ENCODE results near the gene PARVA.

PARVA gene

DNA sequence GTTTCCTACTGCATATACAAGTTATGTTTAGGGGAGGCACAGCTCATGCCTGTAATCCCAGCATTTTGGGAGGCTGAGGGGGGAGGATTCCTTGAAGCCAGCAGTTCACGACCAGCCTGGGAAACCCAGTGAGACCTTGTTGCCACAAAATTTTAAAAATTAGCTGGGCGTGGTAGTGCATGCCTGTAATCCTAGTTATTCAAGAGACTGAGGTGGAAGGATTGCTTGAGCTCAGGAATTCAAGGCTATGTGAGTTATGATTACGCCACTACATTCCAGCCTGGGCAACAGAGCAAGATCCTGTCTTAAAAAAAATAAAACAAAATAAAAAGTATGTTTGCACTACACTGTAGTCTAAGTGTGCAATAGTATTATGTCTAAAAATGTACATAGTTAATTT, 188.0 kb downstream of the PARVA start:
- no peak for DNase-seq

DNA sequence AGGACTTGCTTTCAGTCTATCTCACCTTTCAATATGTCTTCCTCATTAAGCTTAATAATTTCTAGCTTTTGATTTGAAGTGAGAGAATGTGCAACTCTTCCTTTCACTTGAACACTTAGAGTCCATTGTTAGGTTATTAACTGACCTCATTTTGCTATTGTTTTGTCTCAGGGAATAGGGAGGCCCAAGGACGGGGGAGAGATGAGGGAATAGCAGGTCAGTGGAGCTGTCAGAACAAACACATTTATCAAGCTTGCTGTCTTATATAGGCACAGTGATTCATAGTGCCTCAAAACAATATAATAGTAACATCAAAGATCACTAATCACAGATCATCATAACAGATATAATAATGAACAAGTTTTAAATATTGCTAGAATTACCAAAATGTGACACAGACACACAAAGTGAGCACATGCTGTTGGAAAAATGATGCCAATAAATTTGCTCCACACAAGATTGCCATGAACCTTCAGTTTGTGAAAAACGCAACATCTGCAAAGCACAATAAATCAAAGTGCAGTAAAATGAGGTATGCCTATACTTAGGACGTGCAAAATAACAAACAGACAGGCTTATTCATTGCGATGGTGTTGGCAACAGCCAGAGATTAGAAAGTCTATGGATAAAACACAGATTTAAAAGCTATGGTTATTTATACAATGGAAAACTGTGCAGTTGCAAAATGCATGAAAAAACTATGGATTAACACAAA, 190.5 kb downstream of the PARVA start:
- no peak for DNase-seq

- no peak for DNase-seq
These were observed 192.4 kb downstream of the PARVA start for GRCh38 chr11:12569499-12570425.

DNA sequence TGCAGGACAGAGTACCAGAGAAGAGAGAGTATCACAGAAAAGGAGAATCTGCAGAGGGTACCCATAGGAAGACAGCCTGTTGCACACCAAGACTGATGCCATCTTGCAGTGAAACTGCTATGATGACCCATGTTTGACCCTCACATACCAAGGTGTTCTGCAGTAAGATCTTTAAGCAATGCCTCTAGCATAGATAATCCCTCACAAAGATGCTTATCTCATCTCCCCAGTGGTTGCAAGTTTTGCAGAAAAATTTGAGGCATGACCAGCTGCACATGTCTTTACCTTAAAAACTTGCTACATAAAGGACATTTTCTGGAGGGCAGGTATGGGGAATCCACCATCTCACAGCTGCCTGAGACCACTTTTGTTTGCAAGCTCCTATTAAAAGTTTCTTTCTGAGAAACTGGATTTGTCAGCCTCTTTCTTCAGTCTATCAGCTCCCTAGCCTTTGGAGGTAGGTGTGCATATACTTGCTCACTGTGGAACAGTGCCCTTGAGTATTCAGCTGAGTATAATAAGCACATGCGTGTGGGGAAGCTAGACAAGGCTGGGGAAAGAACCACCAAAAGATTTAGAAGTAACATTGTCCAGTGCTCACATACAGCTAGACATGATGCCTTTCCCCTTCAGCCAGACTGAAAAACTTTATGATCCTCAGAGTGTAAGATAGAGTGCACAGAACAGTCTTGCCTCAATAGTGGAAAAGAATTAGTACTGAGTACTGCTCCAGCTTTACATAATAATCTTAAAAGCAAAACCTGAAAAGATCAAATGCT, 196.5 kb downstream of the PARVA start:
- no peak for DNase-seq

DNA sequence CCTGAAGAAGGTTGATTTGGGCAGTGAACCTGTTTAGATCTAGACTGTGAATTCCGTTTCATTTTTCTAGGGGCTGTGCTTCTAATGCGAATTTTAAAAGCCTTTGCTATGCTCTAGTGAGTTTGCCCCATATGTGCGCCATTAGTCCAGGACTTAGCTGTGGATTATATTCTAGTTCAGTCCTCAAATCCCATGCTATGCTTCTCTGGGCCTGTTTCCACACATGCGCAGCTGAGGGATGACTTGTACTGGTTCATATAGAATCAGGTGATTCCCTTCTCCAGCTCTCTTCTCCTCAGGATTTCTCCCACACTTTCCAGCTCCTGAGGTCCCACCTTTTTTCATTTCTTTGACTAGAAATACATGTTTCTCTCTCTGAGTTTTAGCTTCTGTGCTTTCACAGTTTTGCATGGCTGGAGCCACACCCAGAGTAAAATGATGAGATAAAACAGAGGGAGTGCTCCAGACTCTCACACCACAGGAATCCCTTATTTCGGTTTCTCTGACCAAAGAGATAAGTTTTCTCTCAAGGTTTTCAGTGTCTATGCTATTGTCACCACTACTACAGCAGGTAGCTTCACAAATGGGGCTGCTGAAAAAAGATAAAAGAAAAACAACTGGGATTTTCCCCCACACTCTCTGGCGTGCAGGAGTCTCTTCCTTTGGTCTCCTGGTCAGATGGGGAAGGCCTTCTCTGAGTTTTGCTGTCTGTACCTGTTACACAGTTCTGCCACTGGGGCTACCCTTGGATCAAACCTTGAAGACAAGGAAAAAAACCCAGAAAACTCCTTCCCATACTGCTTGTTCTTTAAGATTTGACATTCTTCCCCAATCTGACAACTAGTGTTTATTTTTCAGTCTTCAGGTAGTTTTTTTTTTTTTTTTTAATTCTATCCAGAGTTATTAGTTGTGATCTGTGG, 200.6 kb downstream of the PARVA start:
- no peak for DNase-seq

DNA sequence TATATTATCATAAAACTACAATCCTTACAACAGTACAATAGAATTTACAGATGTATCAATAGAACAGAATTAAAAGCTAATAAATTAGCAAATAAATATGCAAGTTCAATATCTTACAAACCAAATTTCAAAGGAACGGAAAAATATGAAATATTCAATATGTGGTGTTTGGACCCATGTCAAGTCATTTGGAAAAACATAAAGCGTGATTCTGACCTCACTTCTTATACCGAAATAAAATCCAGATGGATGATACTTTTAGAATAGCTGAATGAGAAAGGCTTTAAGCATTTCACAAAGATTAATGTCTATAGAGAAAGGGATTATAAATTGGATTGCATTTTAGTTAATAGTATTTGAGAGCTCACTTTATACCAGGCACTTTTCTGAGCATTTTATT, 204.0 kb downstream of the PARVA start:
- no peak for DNase-seq

DNA sequence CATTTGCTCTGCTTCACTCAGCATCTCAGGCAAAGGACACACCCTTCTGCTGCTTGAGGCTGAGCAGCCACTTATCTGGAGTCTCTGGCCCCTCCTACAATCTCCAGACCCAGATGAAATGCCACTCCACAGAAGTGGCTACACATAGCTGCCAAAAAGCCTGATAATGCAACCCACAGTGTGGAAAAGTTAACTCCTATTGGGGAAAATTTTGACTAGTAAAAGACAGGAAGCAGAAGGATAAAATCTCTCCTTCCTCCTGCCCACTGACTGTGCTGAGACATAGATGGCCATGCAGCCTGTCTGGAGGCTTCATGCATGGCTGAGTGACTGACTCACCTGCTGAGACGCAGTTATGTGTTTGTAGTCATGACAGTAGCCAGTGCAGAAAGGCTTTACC, 204.6 kb downstream of the PARVA start:
- DNase-seq: no peak

Measured in activated CD8-positive, alpha-beta memory T cell treated with anti-CD3 and anti-CD28 coated beads, Interleukin-2, amount 50 U/mL, for 4 hours (primary cell).